WTC11 (cell line): ENCODE data around the gene MSI1. TPM values are rescaled to one million over a fixed set of nuclear protein-coding genes. Genes with fewer than 3 reads are reported as not detected.

Source experiments
- ATAC-seq: fragments of 200-7000 bp; cut with Tn5 transposase; 2 replicates; pipeline ENCODE4 v1.10.0; 2021; ENCODE audit warnings: mild to moderate bottlenecking, moderate library complexity
- CTCF ChIA-PET: fragments of 300-600 bp; sonication (Branson Sonifier 250); formaldehyde crosslinking; loops from one replicate; lab custom pipeline; 2021; ENCODE audit warnings: antibody characterized with exemption; lab: Charles Lee
- POLR2A ChIA-PET: fragments of 350-600 bp; sonication (Branson Sonifier 250); formaldehyde crosslinking; loops from one replicate; lab custom pipeline; 2021; ENCODE audit warnings: antibody characterized with exemption; lab: Charles Lee
- DNase-seq: peaks from one replicate; pipeline ENCODE4 v3.0.0; 2021; ENCODE audit warnings: low spot score
- H3K27ac Mint-ChIP-seq: 2 replicates; pipeline ENCODE4 v1.8.0; 2021; ENCODE audit warnings: mixed read lengths
- H3K27me3 Mint-ChIP-seq: 2 replicates; pipeline ENCODE4 v1.8.0; 2021; ENCODE audit warnings: low read depth, mild to moderate bottlenecking, moderate library complexity, mixed read lengths
- H3K36me3 Mint-ChIP-seq: 2 replicates; pipeline ENCODE4 v1.8.0; 2021; ENCODE audit warnings: mixed read lengths
- H3K4me1 Mint-ChIP-seq: 2 replicates; pipeline ENCODE4 v1.8.0; 2022; ENCODE audit warnings: mixed read lengths
- H3K4me3 Mint-ChIP-seq: 2 replicates; pipeline ENCODE4 v1.8.0; 2021; ENCODE audit warnings: mild to moderate bottlenecking, moderate library complexity, mixed read lengths
- H3K9me3 Mint-ChIP-seq: 2 replicates; pipeline ENCODE4 v1.8.0; 2021; ENCODE audit warnings: mixed read lengths
- CREM ChIP-seq: sonication (generic); formaldehyde crosslinking; IDR thresholded peaks from 2 replicates; pipeline ENCODE4 v1.8.1; 2022; ENCODE audit warnings: mild to moderate bottlenecking, missing genetic modification reagents, moderate library complexity
- ESRRA ChIP-seq: sonication (generic); formaldehyde crosslinking; IDR thresholded peaks from 2 replicates; pipeline ENCODE4 v1.8.1; 2022; ENCODE audit warnings: mild to moderate bottlenecking, missing genetic modification reagents, borderline replicate concordance
- ETV6 ChIP-seq: sonication (generic); formaldehyde crosslinking; IDR thresholded peaks from 2 replicates; pipeline ENCODE4 v1.8.1; 2022; ENCODE audit warnings: mild to moderate bottlenecking, missing genetic modification reagents
- GABPB1 ChIP-seq: sonication (generic); formaldehyde crosslinking; IDR thresholded peaks from 2 replicates; pipeline ENCODE4 v1.8.1; 2023; ENCODE audit warnings: mild to moderate bottlenecking, missing genetic modification reagents
- JAZF1 ChIP-seq: fragments of 250-450 bp; sonication (Bioruptor Pico); IDR thresholded peaks from 2 replicates; pipeline ENCODE4 v1.9.0; 2021; ENCODE audit warnings: moderate library complexity, mild to moderate bottlenecking, inconsistent platforms
- MXD4 ChIP-seq: fragments of 250-450 bp; sonication (Bioruptor Pico); IDR thresholded peaks from 2 replicates; pipeline ENCODE4 v1.8.0; 2021; ENCODE audit warnings: mild to moderate bottlenecking, moderate library complexity, borderline replicate concordance
- TCF7 ChIP-seq: sonication (generic); formaldehyde crosslinking; IDR thresholded peaks from 2 replicates; pipeline ENCODE4 v1.8.0; 2022; ENCODE audit warnings: mild to moderate bottlenecking, low read depth, missing genetic modification reagents, moderate library complexity
- TEAD1 ChIP-seq: sonication (generic); formaldehyde crosslinking; IDR thresholded peaks from 2 replicates; pipeline ENCODE4 v1.8.0; 2022; ENCODE audit warnings: mild to moderate bottlenecking, missing genetic modification reagents
- TP53 ChIP-seq: sonication (generic); formaldehyde crosslinking; IDR thresholded peaks from 2 replicates; pipeline ENCODE4 v1.8.1; 2023; ENCODE audit warnings: mild to moderate bottlenecking, missing genetic modification reagents
- ZBTB21 ChIP-seq: sonication (generic); formaldehyde crosslinking; IDR thresholded peaks from 2 replicates; pipeline ENCODE4 v1.8.1; 2023; ENCODE audit warnings: mild to moderate bottlenecking, missing genetic modification reagents, borderline replicate concordance
- ZNF138 ChIP-seq: sonication (generic); formaldehyde crosslinking; conservative IDR thresholded peaks from 2 replicates; pipeline ENCODE4 v1.8.1; 2022; ENCODE audit warnings: mild to moderate bottlenecking, moderate library complexity, missing genetic modification reagents
- ZNF317 ChIP-seq: sonication (generic); formaldehyde crosslinking; IDR thresholded peaks from 2 replicates; pipeline ENCODE4 v1.8.1; 2023; ENCODE audit warnings: low read depth, mild to moderate bottlenecking, moderate library complexity, missing genetic modification reagents, borderline replicate concordance
- total RNA-seq: library from RNA; stranded (reverse); gene quantifications from 3 replicates; pipeline ENCODE4 v1.2.3, GENCODE V29; 2021
- TF ChIP-seq, protein P1 (sequence below): fragments of 200-600 bp; IDR thresholded peaks from 2 replicates; pipeline ENCODE4 v1.8.0; 2022; ENCODE audit warnings: antibody characterized with exemption
- TF ChIP-seq, protein P2 (sequence below): sonication (generic); formaldehyde crosslinking; IDR thresholded peaks from 2 replicates; pipeline ENCODE4 v1.8.1; 2023; ENCODE audit warnings: mild to moderate bottlenecking, missing genetic modification reagents, moderate library complexity
- TF ChIP-seq, protein P3 (sequence below): sonication (generic); formaldehyde crosslinking; conservative IDR thresholded peaks from 2 replicates; pipeline ENCODE4 v1.8.1; 2023; ENCODE audit warnings: mild to moderate bottlenecking, low read depth, missing genetic modification reagents, moderate library complexity
- TF ChIP-seq, protein P4 (sequence below): sonication (generic); formaldehyde crosslinking; IDR thresholded peaks from 2 replicates; pipeline ENCODE4 v1.8.1; 2023; ENCODE audit warnings: mild to moderate bottlenecking, missing genetic modification reagents, borderline replicate concordance
- TF ChIP-seq, protein P5 (sequence below): sonication (generic); formaldehyde crosslinking; IDR thresholded peaks from 2 replicates; pipeline ENCODE4 v1.8.0; 2022; ENCODE audit warnings: mild to moderate bottlenecking, missing genetic modification reagents
- TF ChIP-seq, protein P6 (sequence below): sonication (generic); formaldehyde crosslinking; IDR thresholded peaks from 2 replicates; pipeline ENCODE4 v1.8.0; 2022; ENCODE audit warnings: mild to moderate bottlenecking, missing genetic modification reagents
- TF ChIP-seq, protein P7 (sequence below): sonication (generic); formaldehyde crosslinking; IDR thresholded peaks from 2 replicates; pipeline ENCODE4 v1.8.0; 2022; ENCODE audit warnings: mild to moderate bottlenecking, missing genetic modification reagents
- TF ChIP-seq, protein P8 (sequence below): sonication (generic); formaldehyde crosslinking; IDR thresholded peaks from 2 replicates; pipeline ENCODE4 v1.8.1; 2023; ENCODE audit warnings: mild to moderate bottlenecking, moderate library complexity, missing genetic modification reagents

MSI1 gene
- total RNA-seq, 1 experiment from 2014 or later, result 71.5 TPM

DNA sequence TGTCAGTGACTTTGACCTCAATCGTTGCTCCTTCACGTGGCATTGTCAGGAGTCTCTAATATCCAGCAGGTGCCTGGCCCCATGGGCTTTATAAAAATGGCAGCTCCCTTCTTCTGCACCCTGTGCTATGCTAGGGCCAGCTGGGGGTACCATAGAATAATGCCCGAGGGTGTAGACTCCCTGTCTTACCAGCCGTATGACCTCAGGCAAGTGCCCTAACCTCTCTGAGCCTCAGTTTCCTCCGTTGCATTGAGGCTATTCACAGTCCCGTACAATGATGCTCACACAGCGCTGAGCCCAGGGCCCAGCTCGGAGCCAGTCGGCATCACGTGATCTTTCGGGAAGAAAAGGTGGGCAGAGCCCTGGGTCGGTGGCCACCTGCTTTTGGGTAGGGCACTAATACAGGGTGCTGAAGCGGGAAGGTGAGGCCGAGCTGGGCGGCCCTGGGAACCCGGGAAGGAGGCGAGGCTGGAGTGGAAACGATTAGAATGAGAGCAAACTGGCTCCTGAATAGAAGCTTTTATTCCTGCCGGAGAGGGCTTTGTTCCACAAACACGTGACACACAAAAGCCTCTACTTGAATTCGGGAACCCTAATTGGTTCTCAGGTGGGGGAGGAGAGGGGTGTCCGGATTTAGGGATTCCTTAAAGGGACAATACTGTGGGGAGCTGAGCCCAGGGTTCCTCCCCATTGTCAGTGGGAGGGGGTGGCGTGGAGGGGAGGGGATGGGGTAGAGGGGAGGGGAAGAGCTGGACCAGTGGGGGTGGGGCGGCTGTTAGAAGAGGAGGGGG is 19.9 kb upstream of the MSI1 start:
- H3K27me3 Mint-ChIP-seq, result no peaks in the 10 kb centered on the region
- no peaks in the 10 kb centered on the region for H3K9me3 Mint-ChIP-seq
- H3K4me3 Mint-ChIP-seq, result peak overlapping the region; percentile 66
- ATAC-seq (peak; percentile 87), DNase-seq (peak; percentile 79)
- ChIA-PET CTCF (interaction anchor here (0.6 to 2.5 kb wide), 16 partner anchors 19 to 270 kb away, joined by 3 to 25 read pairs (median 4); partner anchors contain the start of genes COX6A1, MSI1 and PXN), POLR2A (interaction anchor here (0.6 to 1.6 kb wide), 17 partner anchors 8 to 614 kb away, joined by 3 to 14 read pairs (median 5); partner anchors contain the start of genes RNU4-1 and RNU4-2)
- H3K4me1 Mint-ChIP-seq, result peaks cover 33% of the 10 kb centered on the region
- no peaks in the 10 kb centered on the region for H3K36me3 Mint-ChIP-seq
- H3K27ac Mint-ChIP-seq, result peak overlapping the region; percentile 96
- TF ChIP-seq TCF7 (CRISPR knock-in tag), result no peak
- TF ChIP-seq ZBTB21, result no peak
- TF ChIP-seq MXD4 (CRISPR knock-in tag), result no peak
- TF ChIP-seq, protein P1, sequence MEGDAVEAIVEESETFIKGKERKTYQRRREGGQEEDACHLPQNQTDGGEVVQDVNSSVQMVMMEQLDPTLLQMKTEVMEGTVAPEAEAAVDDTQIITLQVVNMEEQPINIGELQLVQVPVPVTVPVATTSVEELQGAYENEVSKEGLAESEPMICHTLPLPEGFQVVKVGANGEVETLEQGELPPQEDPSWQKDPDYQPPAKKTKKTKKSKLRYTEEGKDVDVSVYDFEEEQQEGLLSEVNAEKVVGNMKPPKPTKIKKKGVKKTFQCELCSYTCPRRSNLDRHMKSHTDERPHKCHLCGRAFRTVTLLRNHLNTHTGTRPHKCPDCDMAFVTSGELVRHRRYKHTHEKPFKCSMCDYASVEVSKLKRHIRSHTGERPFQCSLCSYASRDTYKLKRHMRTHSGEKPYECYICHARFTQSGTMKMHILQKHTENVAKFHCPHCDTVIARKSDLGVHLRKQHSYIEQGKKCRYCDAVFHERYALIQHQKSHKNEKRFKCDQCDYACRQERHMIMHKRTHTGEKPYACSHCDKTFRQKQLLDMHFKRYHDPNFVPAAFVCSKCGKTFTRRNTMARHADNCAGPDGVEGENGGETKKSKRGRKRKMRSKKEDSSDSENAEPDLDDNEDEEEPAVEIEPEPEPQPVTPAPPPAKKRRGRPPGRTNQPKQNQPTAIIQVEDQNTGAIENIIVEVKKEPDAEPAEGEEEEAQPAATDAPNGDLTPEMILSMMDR, result no peak
- TF ChIP-seq, protein P2, sequence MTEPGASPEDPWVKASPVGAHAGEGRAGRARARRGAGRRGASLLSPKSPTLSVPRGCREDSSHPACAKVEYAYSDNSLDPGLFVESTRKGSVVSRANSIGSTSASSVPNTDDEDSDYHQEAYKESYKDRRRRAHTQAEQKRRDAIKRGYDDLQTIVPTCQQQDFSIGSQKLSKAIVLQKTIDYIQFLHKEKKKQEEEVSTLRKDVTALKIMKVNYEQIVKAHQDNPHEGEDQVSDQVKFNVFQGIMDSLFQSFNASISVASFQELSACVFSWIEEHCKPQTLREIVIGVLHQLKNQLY (CRISPR knock-in tag), result no peak
- TF ChIP-seq, protein P3, sequence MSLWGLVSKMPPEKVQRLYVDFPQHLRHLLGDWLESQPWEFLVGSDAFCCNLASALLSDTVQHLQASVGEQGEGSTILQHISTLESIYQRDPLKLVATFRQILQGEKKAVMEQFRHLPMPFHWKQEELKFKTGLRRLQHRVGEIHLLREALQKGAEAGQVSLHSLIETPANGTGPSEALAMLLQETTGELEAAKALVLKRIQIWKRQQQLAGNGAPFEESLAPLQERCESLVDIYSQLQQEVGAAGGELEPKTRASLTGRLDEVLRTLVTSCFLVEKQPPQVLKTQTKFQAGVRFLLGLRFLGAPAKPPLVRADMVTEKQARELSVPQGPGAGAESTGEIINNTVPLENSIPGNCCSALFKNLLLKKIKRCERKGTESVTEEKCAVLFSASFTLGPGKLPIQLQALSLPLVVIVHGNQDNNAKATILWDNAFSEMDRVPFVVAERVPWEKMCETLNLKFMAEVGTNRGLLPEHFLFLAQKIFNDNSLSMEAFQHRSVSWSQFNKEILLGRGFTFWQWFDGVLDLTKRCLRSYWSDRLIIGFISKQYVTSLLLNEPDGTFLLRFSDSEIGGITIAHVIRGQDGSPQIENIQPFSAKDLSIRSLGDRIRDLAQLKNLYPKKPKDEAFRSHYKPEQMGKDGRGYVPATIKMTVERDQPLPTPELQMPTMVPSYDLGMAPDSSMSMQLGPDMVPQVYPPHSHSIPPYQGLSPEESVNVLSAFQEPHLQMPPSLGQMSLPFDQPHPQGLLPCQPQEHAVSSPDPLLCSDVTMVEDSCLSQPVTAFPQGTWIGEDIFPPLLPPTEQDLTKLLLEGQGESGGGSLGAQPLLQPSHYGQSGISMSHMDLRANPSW (CRISPR knock-in tag), result no peak
- TF ChIP-seq, protein P4, sequence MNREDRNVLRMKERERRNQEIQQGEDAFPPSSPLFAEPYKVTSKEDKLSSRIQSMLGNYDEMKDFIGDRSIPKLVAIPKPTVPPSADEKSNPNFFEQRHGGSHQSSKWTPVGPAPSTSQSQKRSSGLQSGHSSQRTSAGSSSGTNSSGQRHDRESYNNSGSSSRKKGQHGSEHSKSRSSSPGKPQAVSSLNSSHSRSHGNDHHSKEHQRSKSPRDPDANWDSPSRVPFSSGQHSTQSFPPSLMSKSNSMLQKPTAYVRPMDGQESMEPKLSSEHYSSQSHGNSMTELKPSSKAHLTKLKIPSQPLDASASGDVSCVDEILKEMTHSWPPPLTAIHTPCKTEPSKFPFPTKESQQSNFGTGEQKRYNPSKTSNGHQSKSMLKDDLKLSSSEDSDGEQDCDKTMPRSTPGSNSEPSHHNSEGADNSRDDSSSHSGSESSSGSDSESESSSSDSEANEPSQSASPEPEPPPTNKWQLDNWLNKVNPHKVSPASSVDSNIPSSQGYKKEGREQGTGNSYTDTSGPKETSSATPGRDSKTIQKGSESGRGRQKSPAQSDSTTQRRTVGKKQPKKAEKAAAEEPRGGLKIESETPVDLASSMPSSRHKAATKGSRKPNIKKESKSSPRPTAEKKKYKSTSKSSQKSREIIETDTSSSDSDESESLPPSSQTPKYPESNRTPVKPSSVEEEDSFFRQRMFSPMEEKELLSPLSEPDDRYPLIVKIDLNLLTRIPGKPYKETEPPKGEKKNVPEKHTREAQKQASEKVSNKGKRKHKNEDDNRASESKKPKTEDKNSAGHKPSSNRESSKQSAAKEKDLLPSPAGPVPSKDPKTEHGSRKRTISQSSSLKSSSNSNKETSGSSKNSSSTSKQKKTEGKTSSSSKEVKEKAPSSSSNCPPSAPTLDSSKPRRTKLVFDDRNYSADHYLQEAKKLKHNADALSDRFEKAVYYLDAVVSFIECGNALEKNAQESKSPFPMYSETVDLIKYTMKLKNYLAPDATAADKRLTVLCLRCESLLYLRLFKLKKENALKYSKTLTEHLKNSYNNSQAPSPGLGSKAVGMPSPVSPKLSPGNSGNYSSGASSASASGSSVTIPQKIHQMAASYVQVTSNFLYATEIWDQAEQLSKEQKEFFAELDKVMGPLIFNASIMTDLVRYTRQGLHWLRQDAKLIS (CRISPR knock-in tag), result no peak
- TF ChIP-seq ETV6 (CRISPR knock-in tag), result peak; percentile 92; the same call in 1 of the 2 replicates
- TF ChIP-seq, protein P5, sequence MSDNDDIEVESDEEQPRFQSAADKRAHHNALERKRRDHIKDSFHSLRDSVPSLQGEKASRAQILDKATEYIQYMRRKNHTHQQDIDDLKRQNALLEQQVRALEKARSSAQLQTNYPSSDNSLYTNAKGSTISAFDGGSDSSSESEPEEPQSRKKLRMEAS (CRISPR knock-in tag), result peak; percentile 94
- TF ChIP-seq GABPB1 (CRISPR knock-in tag), result no peak
- TF ChIP-seq, protein P6, sequence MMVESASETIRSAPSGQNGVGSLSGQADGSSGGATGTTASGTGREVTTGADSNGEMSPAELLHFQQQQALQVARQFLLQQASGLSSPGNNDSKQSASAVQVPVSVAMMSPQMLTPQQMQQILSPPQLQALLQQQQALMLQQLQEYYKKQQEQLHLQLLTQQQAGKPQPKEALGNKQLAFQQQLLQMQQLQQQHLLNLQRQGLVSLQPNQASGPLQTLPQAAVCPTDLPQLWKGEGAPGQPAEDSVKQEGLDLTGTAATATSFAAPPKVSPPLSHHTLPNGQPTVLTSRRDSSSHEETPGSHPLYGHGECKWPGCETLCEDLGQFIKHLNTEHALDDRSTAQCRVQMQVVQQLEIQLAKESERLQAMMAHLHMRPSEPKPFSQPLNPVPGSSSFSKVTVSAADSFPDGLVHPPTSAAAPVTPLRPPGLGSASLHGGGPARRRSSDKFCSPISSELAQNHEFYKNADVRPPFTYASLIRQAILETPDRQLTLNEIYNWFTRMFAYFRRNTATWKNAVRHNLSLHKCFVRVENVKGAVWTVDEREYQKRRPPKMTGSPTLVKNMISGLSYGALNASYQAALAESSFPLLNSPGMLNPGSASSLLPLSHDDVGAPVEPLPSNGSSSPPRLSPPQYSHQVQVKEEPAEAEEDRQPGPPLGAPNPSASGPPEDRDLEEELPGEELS, result peak; percentile 50; the same call in 1 of the 2 replicates
- no peak for TF ChIP-seq ZNF317
- TF ChIP-seq JAZF1, result no peak
- TF ChIP-seq TEAD1 (CRISPR knock-in tag), result 0 out of 2 replicates have a peak, but pooled peaks have one; percentile 75
- TF ChIP-seq TP53, result no peak
- no peak for TF ChIP-seq ESRRA (CRISPR knock-in tag)
- TF ChIP-seq, protein P7, sequence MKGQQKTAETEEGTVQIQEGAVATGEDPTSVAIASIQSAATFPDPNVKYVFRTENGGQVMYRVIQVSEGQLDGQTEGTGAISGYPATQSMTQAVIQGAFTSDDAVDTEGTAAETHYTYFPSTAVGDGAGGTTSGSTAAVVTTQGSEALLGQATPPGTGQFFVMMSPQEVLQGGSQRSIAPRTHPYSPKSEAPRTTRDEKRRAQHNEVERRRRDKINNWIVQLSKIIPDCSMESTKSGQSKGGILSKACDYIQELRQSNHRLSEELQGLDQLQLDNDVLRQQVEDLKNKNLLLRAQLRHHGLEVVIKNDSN (CRISPR knock-in tag), result peak; percentile 96
- TF ChIP-seq CREM, result no peak
- TF ChIP-seq, protein P8, sequence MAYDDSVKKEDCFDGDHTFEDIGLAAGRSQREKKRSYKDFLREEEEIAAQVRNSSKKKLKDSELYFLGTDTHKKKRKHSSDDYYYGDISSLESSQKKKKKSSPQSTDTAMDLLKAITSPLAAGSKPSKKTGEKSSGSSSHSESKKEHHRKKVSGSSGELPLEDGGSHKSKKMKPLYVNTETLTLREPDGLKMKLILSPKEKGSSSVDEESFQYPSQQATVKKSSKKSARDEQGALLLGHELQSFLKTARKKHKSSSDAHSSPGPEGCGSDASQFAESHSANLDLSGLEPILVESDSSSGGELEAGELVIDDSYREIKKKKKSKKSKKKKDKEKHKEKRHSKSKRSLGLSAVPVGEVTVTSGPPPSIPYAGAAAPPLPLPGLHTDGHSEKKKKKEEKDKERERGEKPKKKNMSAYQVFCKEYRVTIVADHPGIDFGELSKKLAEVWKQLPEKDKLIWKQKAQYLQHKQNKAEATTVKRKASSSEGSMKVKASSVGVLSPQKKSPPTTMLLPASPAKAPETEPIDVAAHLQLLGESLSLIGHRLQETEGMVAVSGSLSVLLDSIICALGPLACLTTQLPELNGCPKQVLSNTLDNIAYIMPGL (CRISPR knock-in tag), result no peak
- TF ChIP-seq ZNF138 (CRISPR knock-in tag), result no peak
